Left lung (tissue), 10 donors: ENCODE results near the gene NAV2. TPM values are rescaled to one million over a fixed set of nuclear protein-coding genes. Genes with fewer than 3 reads are reported as not detected.

ENCODE experiments used
- ATAC-seq: fragments of 200-7000 bp; cut with Tn5 transposase; one replicate; pipeline ENCODE4 v1.9.1; 2020; ENCODE audit warnings: moderate library complexity
- DNase-seq, 4 donors: peaks; one replicate each; pipeline ENCODE4 v3.0.0-alpha.2; 2013 to 2020
- H3K27ac ChIP-seq, 2 donors: fragments of 200-600 bp; sonication (generic) in 1 of 2; one replicate each; pipeline versions ENCODE4 v1.5.0 to v1.8.0; 2020 to 2021
- H3K27me3 ChIP-seq, 2 donors: fragments of 200-600 bp; sonication (generic) in 1 of 2; one replicate each; pipeline versions ENCODE4 v1.5.0 to v1.8.0; 2020 to 2021
- H3K36me3 ChIP-seq, 2 donors: fragments of 200-600 bp; sonication (generic) in 1 of 2; one replicate each; pipeline versions ENCODE4 v1.5.0 to v1.8.0; 2020 to 2021
- H3K4me1 ChIP-seq, 2 donors: fragments of 200-600 bp; one replicate each; pipeline ENCODE4 v1.8.0; 2021
- H3K4me3 ChIP-seq, 2 donors: fragments of 200-600 bp; sonication (generic) in 1 of 2; one replicate each; pipeline versions ENCODE4 v1.5.0 to v1.8.0; 2020 to 2021; ENCODE audit warnings: mild to moderate bottlenecking in 1 of 2
- H3K9me3 ChIP-seq, 2 donors: fragments of 200-600 bp; sonication (generic) in 1 of 2; one replicate each; pipeline versions ENCODE4 v1.5.0 to v1.8.0; 2020 to 2021
- intact Hi-C, 2 donors: fragments of 100-400 bp; cut with DNase I; formaldehyde crosslinking; loops; one replicate each; pipeline versions ENCODE4 v1.11.2 to v1.14.2; 2022
- polyA plus RNA-seq, 6 donors: library from polyadenylated mRNA; unstranded; fragments of 120-200 nt; gene quantifications; one replicate each; pipeline ENCODE4 v1.2.1, GENCODE V29; 2013; ENCODE audit not compliant: insufficient read length in 6 of 6
- total RNA-seq, 2 donors: library from RNA; stranded (reverse); fragmentation: NEBNext Ultra II Directional; extraction: Animal tissue kit (Norgen Biotek cat#: 25700); gene quantifications; one replicate each; pipeline ENCODE4 v1.2.1, GENCODE V29; 2021
- TF ChIP-seq, protein P1 (sequence below), 2 donors: fragments of 200-600 bp; sonication (generic) in 1 of 2; IDR thresholded peaks; one replicate each; pipeline versions ENCODE4 v1.5.0 to v1.8.0; 2021; ENCODE audit warnings: antibody characterized with exemption in 2 of 2
- donor health status: DM: no; HTN: yes; CAD: no.
- donor health status: DM: no; HTN: no; CAD: no.

NAV2 gene
- total and polyA plus RNA-seq, 8 donors, result 18.0 to 59.9 (median 23.1) TPM

- no peak overlapping the region for H3K4me3 ChIP-seq
- H3K4me1 ChIP-seq, result peaks cover 3 to 7% of the 10 kb centered on the region in 2 donors
- TF ChIP-seq, protein P1, sequence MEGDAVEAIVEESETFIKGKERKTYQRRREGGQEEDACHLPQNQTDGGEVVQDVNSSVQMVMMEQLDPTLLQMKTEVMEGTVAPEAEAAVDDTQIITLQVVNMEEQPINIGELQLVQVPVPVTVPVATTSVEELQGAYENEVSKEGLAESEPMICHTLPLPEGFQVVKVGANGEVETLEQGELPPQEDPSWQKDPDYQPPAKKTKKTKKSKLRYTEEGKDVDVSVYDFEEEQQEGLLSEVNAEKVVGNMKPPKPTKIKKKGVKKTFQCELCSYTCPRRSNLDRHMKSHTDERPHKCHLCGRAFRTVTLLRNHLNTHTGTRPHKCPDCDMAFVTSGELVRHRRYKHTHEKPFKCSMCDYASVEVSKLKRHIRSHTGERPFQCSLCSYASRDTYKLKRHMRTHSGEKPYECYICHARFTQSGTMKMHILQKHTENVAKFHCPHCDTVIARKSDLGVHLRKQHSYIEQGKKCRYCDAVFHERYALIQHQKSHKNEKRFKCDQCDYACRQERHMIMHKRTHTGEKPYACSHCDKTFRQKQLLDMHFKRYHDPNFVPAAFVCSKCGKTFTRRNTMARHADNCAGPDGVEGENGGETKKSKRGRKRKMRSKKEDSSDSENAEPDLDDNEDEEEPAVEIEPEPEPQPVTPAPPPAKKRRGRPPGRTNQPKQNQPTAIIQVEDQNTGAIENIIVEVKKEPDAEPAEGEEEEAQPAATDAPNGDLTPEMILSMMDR (IDR thresholded peaks at IDR 0.05), result no peak
- intact Hi-C loops, result no loop called here
- no peaks in the 10 kb centered on the region for H3K36me3 ChIP-seq
- no peak for ATAC-seq
- H3K27me3 ChIP-seq, result no peaks in the 10 kb centered on the region
- no peak for DNase-seq
- no peak overlapping the region for H3K27ac ChIP-seq
- H3K9me3 ChIP-seq, result no peaks in the 10 kb centered on the region
Measured at GRCh38 chr11:19808076-19808911, 95.7 kb downstream of the NAV2 start.

GRCh38 chr11:19810852-19811251 lies 98.2 kb downstream of the NAV2 start:
- H3K27me3 ChIP-seq, result no peaks in the 10 kb centered on the region
- H3K4me1 ChIP-seq, result no peaks in the 10 kb centered on the region
- no peaks in the 10 kb centered on the region for H3K9me3 ChIP-seq
- H3K4me3 ChIP-seq, result no peak overlapping the region
- TF ChIP-seq, protein P1 (IDR thresholded peaks at IDR 0.05), result no peak
- intact Hi-C loops, result no loop called here
- no peaks in the 10 kb centered on the region for H3K36me3 ChIP-seq
- H3K27ac ChIP-seq, result no peak overlapping the region
- ATAC-seq, result no peak
- no peak for DNase-seq

DNA sequence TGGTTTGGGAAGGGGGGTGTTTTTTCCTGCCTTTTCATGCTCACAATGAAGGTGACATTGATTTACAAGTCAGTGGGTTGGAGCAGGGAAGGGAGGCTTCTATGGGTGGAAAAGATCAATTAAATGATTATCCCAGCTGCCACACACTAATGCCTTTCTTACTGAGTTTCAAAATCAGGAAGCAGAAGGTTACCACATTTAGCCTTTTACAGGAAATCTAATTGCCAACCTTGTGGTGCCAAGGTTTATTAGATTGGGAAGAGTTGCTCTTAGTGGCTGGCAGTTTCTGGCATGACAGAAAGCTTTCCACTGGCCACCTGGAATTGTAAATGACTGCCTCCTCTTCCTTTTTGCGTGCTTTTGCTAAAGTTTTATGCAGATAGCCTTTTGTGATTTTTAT lies 98.7 kb downstream of the NAV2 start:
- TF ChIP-seq, protein P1 (IDR thresholded peaks at IDR 0.05), result no peak
- H3K36me3 ChIP-seq, result no peaks in the 10 kb centered on the region
- DNase-seq (no peak), ATAC-seq (no peak)
- no peaks in the 10 kb centered on the region for H3K9me3 ChIP-seq
- H3K4me1 ChIP-seq, result peaks cover 0 to under 1% of the 10 kb centered on the region in 2 donors
- no peak overlapping the region for H3K4me3 ChIP-seq
- H3K27ac ChIP-seq, result no peak overlapping the region
- no peaks in the 10 kb centered on the region for H3K27me3 ChIP-seq
- intact Hi-C loops, result no loop called here

GRCh38 chr11:19812096-19812495 lies 99.5 kb downstream of the NAV2 start:
- TF ChIP-seq, protein P1 (IDR thresholded peaks at IDR 0.05), result no peak
- ATAC-seq (no peak), DNase-seq (no peak)
- Histone ChIP-seq H3K4me1 (peaks cover 0 to 2% of the 10 kb centered on the region in 2 donors), H3K36me3 (no peaks in the 10 kb centered on the region), H3K9me3 (no peaks in the 10 kb centered on the region), H3K27ac (no peak overlapping the region), H3K4me3 (no peak overlapping the region), H3K27me3 (no peaks in the 10 kb centered on the region)
- intact Hi-C loops, result no loop called here

- DNase-seq (no peak), ATAC-seq (no peak)
- Histone ChIP-seq H3K9me3 (no peaks in the 10 kb centered on the region), H3K4me1 (peaks cover 0 to 2% of the 10 kb centered on the region in 2 donors), H3K27me3 (no peaks in the 10 kb centered on the region), H3K4me3 (no peak overlapping the region), H3K27ac (no peak overlapping the region), H3K36me3 (no peaks in the 10 kb centered on the region)
- intact Hi-C loops, result no loop called here
- TF ChIP-seq, protein P1 (IDR thresholded peaks at IDR 0.05), result no peak
Measured at GRCh38 chr11:19812710-19813109, 100.1 kb downstream of the NAV2 start.
